Right lobe of liver (tissue), 6 donors: ENCODE measurements around the gene OAS2. TPM values are rescaled to one million over a fixed set of nuclear protein-coding genes. Genes with fewer than 3 reads are reported as not detected.

Source experiments
- ATAC-seq, 4 donors: fragments of 200-7000 bp; cut with Tn5 transposase; one replicate each; pipeline ENCODE4 v1.9.1; 2020; ENCODE audit warnings: mild to moderate bottlenecking in 4 of 4, moderate library complexity in 4 of 4
- DNase-seq, 3 donors: peaks; one replicate each; pipeline ENCODE4 v3.0.0-alpha.2; 2020
- H3K27ac ChIP-seq, 3 donors: fragments of 200-600 bp; one replicate each; pipeline ENCODE4 v1.8.0; 2022
- H3K27me3 ChIP-seq, 2 donors: fragments of 200-600 bp; one replicate each; pipeline ENCODE4 v1.8.0; 2022
- H3K36me3 ChIP-seq, 4 donors: fragments of 200-600 bp; sonication (generic) in 1 of 4; one replicate each; pipeline versions ENCODE4 v1.5.1 to v1.8.0; 2017 to 2022; ENCODE audit warnings: control low read depth in 1 of 4
- H3K4me1 ChIP-seq, 4 donors: fragments of 200-600 bp; sonication (generic) in 1 of 4; one replicate each; pipeline versions ENCODE4 v1.5.1 to v1.8.0; 2017 to 2022; ENCODE audit warnings: control low read depth in 1 of 4
- H3K4me3 ChIP-seq, 3 donors: fragments of 200-600 bp; one replicate each; pipeline ENCODE4 v1.8.0; 2022
- H3K9me3 ChIP-seq, 4 donors: fragments of 200-600 bp; sonication (generic) in 1 of 4; one replicate each; pipeline versions ENCODE4 v1.5.1 to v1.8.0; 2017 to 2022; ENCODE audit warnings: control low read depth in 1 of 4
- CTCF ChIP-seq, 4 donors: fragments of 200-600 bp in 3 of 4; fragments of 450-650 bp in 1 of 4; IDR thresholded peaks; one replicate each; pipeline versions ENCODE4 v1.5.1 to v1.8.0; 2016 to 2022; ENCODE audit warnings: antibody characterized with exemption in 4 of 4, mild to moderate bottlenecking in 2 of 4
- POLR2A ChIP-seq: fragments of 450-650 bp; IDR thresholded peaks from one replicate; pipeline ENCODE4 v1.6.1; 2017; ENCODE audit warnings: antibody characterized with exemption, mild to moderate bottlenecking
- WGBS: methylation state at CpG from one replicate; pipeline ENCODE4 v1.1.6; 2018; ENCODE audit warnings: low coverage, low lambda C conversion rate; ENCODE audit not compliant: insufficient coverage; ENCODE audit errors: missing lambda C conversion rate; 5-methylcytosine and 5-hydroxymethylcytosine counted together
- intact Hi-C, 2 donors: fragments of 100-400 bp; cut with DNase I; formaldehyde crosslinking; loops; one replicate each; pipeline versions ENCODE4 v1.11.2 to v1.14.1; 2022
- total RNA-seq, 6 experiments: library from RNA; depleted of rRNA in 2 of 6; stranded (reverse); fragments of >200 nt in 2 of 6; fragmentation: NEBNext Ultra II Directional in 3 of 6; extraction: Animal tissue kit (Norgen Biotek cat#: 25700) in 3 of 6; gene quantifications; one replicate each; pipeline versions ENCODE4 v1.1.0 to v1.2.4, GENCODE V29; 2016 to 2023
- donor health status: DM: no; HTN: yes; CAD: no.
- donor health status: DM: no; HTN: no; CAD: no.
- donor health status: DM: no; HTN: no; CAD: no.
- donor health status: DM: no; HTN: yes; CAD: no.
- donor health status: DM: no; HTN: yes; CAD: no.

OAS2 gene
- total RNA-seq, 6 experiments from 2014 or later = 5.2 to 13.4 (median 7.1) TPM

- Histone ChIP-seq H3K27me3 (no peaks in the 10 kb centered on the region), H3K9me3 (no peaks in the 10 kb centered on the region), H3K36me3 (no peaks in the 10 kb centered on the region), H3K27ac (peak within 1 kb of the TSS; percentile 60 to 70 (median 65)), H3K4me1 (peaks cover 0 to 12% (median 3%) of the 10 kb centered on the region in 4 donors), H3K4me3 (peak within 1 kb of the TSS; percentile 74 to 94 (median 87))
- ATAC-seq (peak; percentile 98), DNase-seq (peak; percentile 93 to 94 (median 93))
- TF ChIP-seq CTCF (IDR thresholded peaks at IDR 0.05) (peak in 3 of 4 donors; percentile 3 to 25 (median 6)), POLR2A (no peak)
- intact Hi-C loops = no loop called here
- 20% methylated on average over 20 of the region's 50 CpGs for WGBS
These were observed 40.3 kb upstream of the OAS2 start, which contains the start of gene OAS3 for GRCh38 chr12:112937741-112938719. OAS3 (plus strand) TSS chr12:112938474; CDS start chr12:112938531, 57 bp downstream.

DNA sequence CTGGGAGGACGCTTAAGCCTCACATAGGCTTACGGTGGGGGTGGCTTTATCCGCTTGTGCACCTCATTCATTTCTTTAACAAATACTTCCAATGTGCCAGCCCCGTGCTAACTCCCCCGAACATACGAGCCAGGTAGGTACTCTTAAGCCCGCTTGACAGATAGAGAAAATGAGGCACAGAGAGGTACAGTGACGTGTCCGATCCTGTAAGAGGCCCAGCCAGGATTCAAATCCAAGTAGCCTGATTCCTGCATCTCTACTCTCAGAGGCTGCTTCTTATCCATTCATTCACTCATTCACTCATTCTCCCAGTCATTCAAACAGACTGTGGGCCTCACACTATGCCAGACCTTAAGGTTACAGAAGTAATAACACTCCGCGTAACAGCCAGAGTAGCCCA, 39.6 kb upstream of the OAS2 start:
- Histone ChIP-seq H3K4me1 (peaks cover 0 to 12% (median 3%) of the 10 kb centered on the region in 4 donors), H3K4me3 (peak overlapping the region; percentile 74 to 94 (median 87)), H3K27ac (peak overlapping the region; percentile 60 to 70 (median 65)), H3K27me3 (no peaks in the 10 kb centered on the region), H3K9me3 (no peaks in the 10 kb centered on the region), H3K36me3 (no peaks in the 10 kb centered on the region)
- DNase-seq (no peak), ATAC-seq (no peak)
- WGBS = 11% methylated on average over 11 of the region's 11 CpGs
- intact Hi-C loops = no loop called here
- no peak for TF ChIP-seq POLR2A
- TF ChIP-seq CTCF (IDR thresholded peaks at IDR 0.05) = no peak

- ATAC-seq (no peak), DNase-seq (no peak)
- Histone ChIP-seq H3K36me3 (no peaks in the 10 kb centered on the region), H3K27ac (no peak overlapping the region), H3K4me3 (no peak overlapping the region), H3K4me1 (peaks cover 0 to 12% (median 3%) of the 10 kb centered on the region in 4 donors), H3K27me3 (no peaks in the 10 kb centered on the region), H3K9me3 (no peaks in the 10 kb centered on the region)
- WGBS = 52% methylated on average over 7 of the region's 7 CpGs
- intact Hi-C loops = no loop called here
- TF ChIP-seq CTCF (IDR thresholded peaks at IDR 0.05) (no peak), POLR2A (no peak)
These were observed 38.4 kb upstream of the OAS2 start for GRCh38 chr12:112939761-112940381.

- DNase-seq = no peak
- intact Hi-C loops = no loop called here
- H3K27me3 ChIP-seq = no peaks in the 10 kb centered on the region
These were observed 36.6 kb upstream of the OAS2 start for GRCh38 chr12:112941528-112942335.

More at GRCh38 chr12:112941528-112942335, 36.6 kb upstream of the OAS2 start:
- Histone ChIP-seq H3K36me3 (no peaks in the 10 kb centered on the region), H3K27ac (no peak overlapping the region), H3K4me1 (peaks cover 0 to 12% (median 3%) of the 10 kb centered on the region in 4 donors), H3K4me3 (no peak overlapping the region), H3K9me3 (no peaks in the 10 kb centered on the region)
- 83% methylated on average over 5 of the region's 16 CpGs for WGBS
- ATAC-seq = no peak
- TF ChIP-seq POLR2A (no peak), CTCF (IDR thresholded peaks at IDR 0.05) (no peak)
